Stomach (tissue), 4 donors: ENCODE data around the gene USO1.

Experiments used
- CTCF ChIP-seq, 7 experiments: fragments of 450-650 bp in 4 of 7; fragments of 200-600 bp in 3 of 7; sonication (generic) in 3 of 7; IDR thresholded peaks; one replicate each; pipeline ENCODE4 v1.5.1; 2016 to 2019; ENCODE audit warnings: antibody characterized with exemption in 7 of 7, control low read depth in 2 of 7, mild to moderate bottlenecking in 1 of 7
- EP300 ChIP-seq: sonication (generic); formaldehyde crosslinking; IDR thresholded peaks from one replicate; pipeline ENCODE4 v1.6.1; 2017; ENCODE audit warnings: antibody characterized with exemption
- POLR2A ChIP-seq, 4 donors: fragments of 450-650 bp; IDR thresholded peaks; one replicate each; pipeline ENCODE4 v1.6.1; 2016; ENCODE audit warnings: antibody characterized with exemption in 4 of 4, control low read depth in 2 of 4, mild to moderate bottlenecking in 1 of 4, moderate library complexity in 1 of 4

- TF ChIP-seq CTCF (IDR thresholded peaks at IDR 0.05): no peak
- TF ChIP-seq POLR2A (IDR thresholded peaks at IDR 0.05): no peak
- TF ChIP-seq EP300: no peak
Measured at GRCh38 chr4:75830906-75831305, 106.5 kb downstream of the USO1 start.
